ENCODE results near the gene GTPBP4. TPM values are rescaled to one million over a fixed set of nuclear protein-coding genes. Genes with fewer than 3 reads are reported as not detected.
A peak's percentile ranks its signal among the peaks of the same experiment; 100 is the strongest.

The GTPBP4 gene
- total and polyA plus RNA-seq, 2 of the 13 experiments (the other 11 are each of a cell fraction or from before 2014, with no cell fraction given), result 24.1 to 85.5 TPM

DNA sequence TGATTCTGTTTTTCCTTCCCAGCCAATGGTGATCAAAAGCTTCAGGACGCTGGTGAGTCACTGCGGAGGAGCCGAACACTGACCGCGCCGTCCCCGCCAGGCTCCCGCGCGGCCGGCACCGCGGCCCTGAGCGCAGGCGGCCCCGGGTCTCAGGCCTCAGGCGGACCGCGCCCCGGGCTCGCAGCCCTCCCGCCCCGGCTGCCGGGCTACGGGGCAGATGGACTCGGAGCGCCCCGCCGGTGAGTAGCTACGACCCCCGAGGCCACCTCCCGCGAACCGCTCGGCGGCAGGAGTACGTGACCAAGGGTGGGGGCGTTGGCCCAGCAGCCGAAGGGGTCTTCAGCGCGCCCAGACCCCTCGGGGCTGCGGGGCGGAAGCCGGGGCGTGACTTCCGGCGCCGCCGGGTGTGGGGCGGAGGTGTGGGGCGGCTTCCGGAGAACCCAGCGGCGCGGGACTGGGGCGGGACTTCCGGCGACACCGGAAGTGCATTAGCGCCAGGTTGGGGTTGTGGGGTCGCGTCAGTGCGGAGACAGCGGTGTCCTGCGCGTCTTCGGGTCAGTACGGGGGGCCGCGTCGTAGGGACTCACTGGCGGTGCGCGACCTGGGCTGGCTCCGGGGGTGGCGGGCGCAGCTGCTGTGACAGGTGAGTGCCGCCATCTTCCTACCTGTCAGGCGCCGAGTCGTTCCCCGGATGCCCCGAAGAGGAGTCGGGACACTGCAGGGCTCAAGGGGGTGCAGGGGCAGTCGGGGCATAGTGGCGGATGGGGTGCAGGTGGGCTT, 68.3 kb downstream of the GTPBP4 start, which contains the start of gene WDR37 (continued):
- TF ChIP-seq, protein P1, sequence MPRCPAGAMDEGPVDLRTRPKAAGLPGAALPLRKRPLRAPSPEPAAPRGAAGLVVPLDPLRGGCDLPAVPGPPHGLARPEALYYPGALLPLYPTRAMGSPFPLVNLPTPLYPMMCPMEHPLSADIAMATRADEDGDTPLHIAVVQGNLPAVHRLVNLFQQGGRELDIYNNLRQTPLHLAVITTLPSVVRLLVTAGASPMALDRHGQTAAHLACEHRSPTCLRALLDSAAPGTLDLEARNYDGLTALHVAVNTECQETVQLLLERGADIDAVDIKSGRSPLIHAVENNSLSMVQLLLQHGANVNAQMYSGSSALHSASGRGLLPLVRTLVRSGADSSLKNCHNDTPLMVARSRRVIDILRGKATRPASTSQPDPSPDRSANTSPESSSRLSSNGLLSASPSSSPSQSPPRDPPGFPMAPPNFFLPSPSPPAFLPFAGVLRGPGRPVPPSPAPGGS (CRISPR knock-in tag; IDR thresholded peaks at IDR 0.05), result peak; percentile 79; the same call in 1 of the 2 replicates
- TF ChIP-seq GFI1 (CRISPR knock-in tag; IDR thresholded peaks at IDR 0.05; ENCODE audit: borderline replicate concordance) (peak; percentile 37; the same call in 1 of the 2 replicates), KAT2B (IDR thresholded peaks at IDR 0.05; ENCODE audit: borderline replicate concordance, low read depth, low read length) (no peak), YEATS2 (CRISPR knock-in tag; IDR thresholded peaks at IDR 0.05; ENCODE audit: borderline replicate concordance) (peak; percentile 89), ZNF317 (CRISPR knock-in tag; IDR thresholded peaks at IDR 0.05) (peak; percentile 70; the same call in 1 of the 2 replicates)
- TF ChIP-seq, protein P2, sequence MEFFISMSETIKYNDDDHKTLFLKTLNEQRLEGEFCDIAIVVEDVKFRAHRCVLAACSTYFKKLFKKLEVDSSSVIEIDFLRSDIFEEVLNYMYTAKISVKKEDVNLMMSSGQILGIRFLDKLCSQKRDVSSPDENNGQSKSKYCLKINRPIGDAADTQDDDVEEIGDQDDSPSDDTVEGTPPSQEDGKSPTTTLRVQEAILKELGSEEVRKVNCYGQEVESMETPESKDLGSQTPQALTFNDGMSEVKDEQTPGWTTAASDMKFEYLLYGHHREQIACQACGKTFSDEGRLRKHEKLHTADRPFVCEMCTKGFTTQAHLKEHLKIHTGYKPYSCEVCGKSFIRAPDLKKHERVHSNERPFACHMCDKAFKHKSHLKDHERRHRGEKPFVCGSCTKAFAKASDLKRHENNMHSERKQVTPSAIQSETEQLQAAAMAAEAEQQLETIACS (CRISPR knock-in tag; IDR thresholded peaks at IDR 0.05), result no peak
- TF ChIP-seq, protein P3, sequence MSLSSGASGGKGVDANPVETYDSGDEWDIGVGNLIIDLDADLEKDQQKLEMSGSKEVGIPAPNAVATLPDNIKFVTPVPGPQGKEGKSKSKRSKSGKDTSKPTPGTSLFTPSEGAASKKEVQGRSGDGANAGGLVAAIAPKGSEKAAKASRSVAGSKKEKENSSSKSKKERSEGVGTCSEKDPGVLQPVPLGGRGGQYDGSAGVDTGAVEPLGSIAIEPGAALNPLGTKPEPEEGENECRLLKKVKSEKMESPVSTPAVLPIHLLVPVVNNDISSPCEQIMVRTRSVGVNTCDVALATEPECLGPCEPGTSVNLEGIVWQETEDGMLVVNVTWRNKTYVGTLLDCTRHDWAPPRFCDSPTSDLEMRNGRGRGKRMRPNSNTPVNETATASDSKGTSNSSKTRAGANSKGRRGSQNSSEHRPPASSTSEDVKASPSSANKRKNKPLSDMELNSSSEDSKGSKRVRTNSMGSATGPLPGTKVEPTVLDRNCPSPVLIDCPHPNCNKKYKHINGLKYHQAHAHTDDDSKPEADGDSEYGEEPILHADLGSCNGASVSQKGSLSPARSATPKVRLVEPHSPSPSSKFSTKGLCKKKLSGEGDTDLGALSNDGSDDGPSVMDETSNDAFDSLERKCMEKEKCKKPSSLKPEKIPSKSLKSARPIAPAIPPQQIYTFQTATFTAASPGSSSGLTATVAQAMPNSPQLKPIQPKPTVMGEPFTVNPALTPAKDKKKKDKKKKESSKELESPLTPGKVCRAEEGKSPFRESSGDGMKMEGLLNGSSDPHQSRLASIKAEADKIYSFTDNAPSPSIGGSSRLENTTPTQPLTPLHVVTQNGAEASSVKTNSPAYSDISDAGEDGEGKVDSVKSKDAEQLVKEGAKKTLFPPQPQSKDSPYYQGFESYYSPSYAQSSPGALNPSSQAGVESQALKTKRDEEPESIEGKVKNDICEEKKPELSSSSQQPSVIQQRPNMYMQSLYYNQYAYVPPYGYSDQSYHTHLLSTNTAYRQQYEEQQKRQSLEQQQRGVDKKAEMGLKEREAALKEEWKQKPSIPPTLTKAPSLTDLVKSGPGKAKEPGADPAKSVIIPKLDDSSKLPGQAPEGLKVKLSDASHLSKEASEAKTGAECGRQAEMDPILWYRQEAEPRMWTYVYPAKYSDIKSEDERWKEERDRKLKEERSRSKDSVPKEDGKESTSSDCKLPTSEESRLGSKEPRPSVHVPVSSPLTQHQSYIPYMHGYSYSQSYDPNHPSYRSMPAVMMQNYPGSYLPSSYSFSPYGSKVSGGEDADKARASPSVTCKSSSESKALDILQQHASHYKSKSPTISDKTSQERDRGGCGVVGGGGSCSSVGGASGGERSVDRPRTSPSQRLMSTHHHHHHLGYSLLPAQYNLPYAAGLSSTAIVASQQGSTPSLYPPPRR (CRISPR knock-in tag; IDR thresholded peaks at IDR 0.05; ENCODE audit: borderline replicate concordance), result peak; percentile 64
- TF ChIP-seq, protein P4, sequence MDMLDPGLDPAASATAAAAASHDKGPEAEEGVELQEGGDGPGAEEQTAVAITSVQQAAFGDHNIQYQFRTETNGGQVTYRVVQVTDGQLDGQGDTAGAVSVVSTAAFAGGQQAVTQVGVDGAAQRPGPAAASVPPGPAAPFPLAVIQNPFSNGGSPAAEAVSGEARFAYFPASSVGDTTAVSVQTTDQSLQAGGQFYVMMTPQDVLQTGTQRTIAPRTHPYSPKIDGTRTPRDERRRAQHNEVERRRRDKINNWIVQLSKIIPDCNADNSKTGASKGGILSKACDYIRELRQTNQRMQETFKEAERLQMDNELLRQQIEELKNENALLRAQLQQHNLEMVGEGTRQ (IDR thresholded peaks at IDR 0.05; ENCODE audit: low read depth, low read length), result no peak
- TF ChIP-seq, protein P4 (CRISPR knock-in tag; IDR thresholded peaks at IDR 0.05; ENCODE audit: borderline replicate concordance), result no peak; the same call in 1 of the 2 replicates

Measured in HepG2 (cell line).